ENCODE results near the gene TBX19. TPM values are rescaled to one million over a fixed set of nuclear protein-coding genes. Genes with fewer than 3 reads are reported as not detected.

The TBX19 gene
- polyA plus RNA-seq, 1 donor (not counting 4 experiments of a cell fraction or from before 2014, with no cell fraction given) = 0.93 TPM

DNA sequence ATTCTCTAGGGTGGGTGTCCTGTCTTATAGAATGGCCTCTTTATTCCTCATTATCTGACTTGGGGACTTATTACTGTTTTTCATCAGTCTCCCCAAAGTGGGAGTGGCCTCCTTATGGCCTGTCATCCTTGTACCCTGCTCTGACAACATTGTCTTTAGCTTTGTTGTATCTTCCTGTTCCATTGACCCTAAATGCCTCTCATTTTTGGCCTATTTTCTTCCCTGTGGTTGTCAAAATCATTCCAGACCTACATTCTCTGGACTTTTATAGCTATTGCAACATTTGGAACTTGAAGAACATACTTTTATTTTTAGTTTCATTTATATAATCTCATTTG lies 45.2 kb upstream of the TBX19 start:
- Histone ChIP-seq H3K27ac (ENCODE audit: control insufficient read depth, insufficient read depth, low read length) (no peak overlapping the region), H3K36me3 (ENCODE audit: control insufficient read depth in 2 of 2, extremely low read depth in 1 of 2, insufficient read depth in 2 of 2, low read length in 2 of 2) (peaks cover 23 to 39% of the 10 kb centered on the region in 2 experiments), H2AFZ (ENCODE audit: control insufficient read depth, low read length) (no peak overlapping the region), H3K4me3 (ENCODE audit: control insufficient read depth in 2 of 3, extremely low read depth in 1 of 3, insufficient read depth in 2 of 3, low read depth in 1 of 3, low read length in 3 of 3) (no peak overlapping the region), H3K9me1 (ENCODE audit: control insufficient read depth, extremely low read depth, insufficient read depth, low read length) (no peaks in the 10 kb centered on the region), H4K20me1 (ENCODE audit: control insufficient read depth, extremely low read depth, insufficient read depth, low read length) (no peaks in the 10 kb centered on the region), H3K27me3 (ENCODE audit: control insufficient read depth, extremely low read depth, insufficient read depth, low read length) (no peaks in the 10 kb centered on the region), H3K79me2 (ENCODE audit: control insufficient read depth, insufficient read depth, low read length) (peaks cover 11% of the 10 kb centered on the region), H3K4me2 (ENCODE audit: control insufficient read depth, extremely low read depth, insufficient read depth, low read depth, low read length) (no peak overlapping the region), H3K9ac (ENCODE audit: control insufficient read depth, extremely low read depth, insufficient read depth, low read length) (no peak overlapping the region), H3K4me1 (ENCODE audit: control insufficient read depth, extremely low read depth, insufficient read depth, low read length) (no peaks in the 10 kb centered on the region), H3K9me3 (ENCODE audit: control insufficient read depth, low read depth, low read length) (no peaks in the 10 kb centered on the region)
- DNase-seq (ENCODE audit: low read depth, low spot score) (no peak), FAIRE-seq (no peak)
- dilution Hi-C loops (cut with MboI; ENCODE audit: extremely low pct_ligation_motif_present, low sequenced_read_pairs) = no loop called here
- TF ChIP-seq, protein P1, sequence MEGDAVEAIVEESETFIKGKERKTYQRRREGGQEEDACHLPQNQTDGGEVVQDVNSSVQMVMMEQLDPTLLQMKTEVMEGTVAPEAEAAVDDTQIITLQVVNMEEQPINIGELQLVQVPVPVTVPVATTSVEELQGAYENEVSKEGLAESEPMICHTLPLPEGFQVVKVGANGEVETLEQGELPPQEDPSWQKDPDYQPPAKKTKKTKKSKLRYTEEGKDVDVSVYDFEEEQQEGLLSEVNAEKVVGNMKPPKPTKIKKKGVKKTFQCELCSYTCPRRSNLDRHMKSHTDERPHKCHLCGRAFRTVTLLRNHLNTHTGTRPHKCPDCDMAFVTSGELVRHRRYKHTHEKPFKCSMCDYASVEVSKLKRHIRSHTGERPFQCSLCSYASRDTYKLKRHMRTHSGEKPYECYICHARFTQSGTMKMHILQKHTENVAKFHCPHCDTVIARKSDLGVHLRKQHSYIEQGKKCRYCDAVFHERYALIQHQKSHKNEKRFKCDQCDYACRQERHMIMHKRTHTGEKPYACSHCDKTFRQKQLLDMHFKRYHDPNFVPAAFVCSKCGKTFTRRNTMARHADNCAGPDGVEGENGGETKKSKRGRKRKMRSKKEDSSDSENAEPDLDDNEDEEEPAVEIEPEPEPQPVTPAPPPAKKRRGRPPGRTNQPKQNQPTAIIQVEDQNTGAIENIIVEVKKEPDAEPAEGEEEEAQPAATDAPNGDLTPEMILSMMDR (optimal IDR thresholded peaks at IDR 0.05 in 1 of 3, IDR thresholded peaks at IDR 0.05 in 1 of 3, conservative IDR thresholded peaks at IDR 0.05 in 1 of 3; ENCODE audit: extremely low read depth in 1 of 3, insufficient read depth in 2 of 3, low read length in 3 of 3) = no peak

DNA sequence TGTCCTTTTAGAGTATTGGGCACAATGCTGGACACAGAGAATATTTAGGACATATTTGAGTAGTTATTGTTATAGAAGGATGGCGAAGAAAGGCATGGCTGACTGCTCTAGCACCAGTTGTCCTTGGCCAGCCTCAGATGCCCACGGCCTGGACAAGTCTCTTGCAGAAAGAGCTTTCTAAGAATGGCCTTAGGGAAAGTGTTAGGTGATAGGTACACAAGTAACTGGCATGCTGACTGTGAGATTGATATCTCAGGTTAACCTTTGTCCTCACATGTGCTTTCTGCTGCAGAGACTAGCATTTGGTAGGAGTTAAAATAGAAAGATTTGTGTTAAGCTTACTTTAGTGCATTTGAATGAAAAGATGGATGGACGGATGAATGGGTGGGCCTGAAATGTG lies 44.7 kb upstream of the TBX19 start:
- no peak for FAIRE-seq
- no peak for TF ChIP-seq EZH2 (IDR thresholded peaks at IDR 0.05; ENCODE audit: low read length)
- TF ChIP-seq, protein P1 (optimal IDR thresholded peaks at IDR 0.05 in 1 of 3, IDR thresholded peaks at IDR 0.05 in 1 of 3, conservative IDR thresholded peaks at IDR 0.05 in 1 of 3; ENCODE audit: extremely low read depth in 1 of 3, insufficient read depth in 2 of 3, low read length in 3 of 3) = no peak
- dilution Hi-C loops (cut with MboI; ENCODE audit: extremely low pct_ligation_motif_present, low sequenced_read_pairs) = no loop called here

More for the DNA sequence above, 44.7 kb upstream of the TBX19 start:
- H3K4me1 ChIP-seq (ENCODE audit: control insufficient read depth, extremely low read depth, insufficient read depth, low read length) = no peaks in the 10 kb centered on the region
- peaks cover 21 to 37% of the 10 kb centered on the region in 2 experiments for H3K36me3 ChIP-seq (ENCODE audit: control insufficient read depth in 2 of 2, extremely low read depth in 1 of 2, insufficient read depth in 2 of 2, low read length in 2 of 2)
- H3K79me2 ChIP-seq (ENCODE audit: control insufficient read depth, insufficient read depth, low read length) = peaks cover 7% of the 10 kb centered on the region
- H3K27ac ChIP-seq (ENCODE audit: control insufficient read depth, insufficient read depth, low read length) = no peak overlapping the region
- no peak overlapping the region for H3K4me2 ChIP-seq (ENCODE audit: control insufficient read depth, extremely low read depth, insufficient read depth, low read depth, low read length)
- no peak overlapping the region for H2AFZ ChIP-seq (ENCODE audit: control insufficient read depth, low read length)
- no peak overlapping the region for H3K4me3 ChIP-seq (ENCODE audit: control insufficient read depth in 2 of 3, extremely low read depth in 1 of 3, insufficient read depth in 2 of 3, low read depth in 1 of 3, low read length in 3 of 3)
- DNase-seq (ENCODE audit: low read depth, low spot score) = no peak
- H3K27me3 ChIP-seq (ENCODE audit: control insufficient read depth, extremely low read depth, insufficient read depth, low read length) = no peaks in the 10 kb centered on the region
- no peaks in the 10 kb centered on the region for H4K20me1 ChIP-seq (ENCODE audit: control insufficient read depth, extremely low read depth, insufficient read depth, low read length)
- H3K9me1 ChIP-seq (ENCODE audit: control insufficient read depth, extremely low read depth, insufficient read depth, low read length) = no peaks in the 10 kb centered on the region
- no peak overlapping the region for H3K9ac ChIP-seq (ENCODE audit: control insufficient read depth, extremely low read depth, insufficient read depth, low read length)
- no peaks in the 10 kb centered on the region for H3K9me3 ChIP-seq (ENCODE audit: control insufficient read depth, low read depth, low read length)

All from keratinocyte (primary cell).